Omental fat pad (tissue), 4 donors: ENCODE results near the gene PNMT. TPM values are rescaled to one million over a fixed set of nuclear protein-coding genes. Genes with fewer than 3 reads are reported as not detected.
A peak's percentile ranks its signal among the peaks of the same experiment; 100 is the strongest.

Source experiments
- ATAC-seq: fragments of 150-250 bp; one replicate; pipeline ENCODE4 v1.9.1; 2016; ENCODE audit warnings: mild to moderate bottlenecking, moderate library complexity; ENCODE audit not compliant: low FRiP score
- DNase-seq: peaks from one replicate; pipeline ENCODE4 v3.0.0-alpha.2; 2019; ENCODE audit warnings: low spot score
- total RNA-seq, 4 donors: library from RNA; depleted of rRNA; stranded (reverse); fragments of >200 nt; gene quantifications; one replicate each; pipeline ENCODE4 v1.1.0, GENCODE V29; 2016
- TF ChIP-seq, protein P1 (sequence below), 3 donors: fragments of 450-650 bp; IDR thresholded peaks; one replicate each; pipeline ENCODE4 v1.5.1; 2016 to 2017; ENCODE audit warnings: antibody characterized with exemption in 3 of 3, mild to moderate bottlenecking in 3 of 3, moderate library complexity in 2 of 3

PNMT gene
- total RNA-seq, 4 donors from 2014 or later, result 0.44 to 16.7 (median 1.9) TPM

- no peak for ATAC-seq
Measured at GRCh38 chr17:39671651-39672521, 3.6 kb downstream of the PNMT start.

GRCh38 chr17:39672522-39673334 lies 4.5 kb downstream of the PNMT start:
- ATAC-seq (no peak), DNase-seq (no peak)
- TF ChIP-seq, protein P1, sequence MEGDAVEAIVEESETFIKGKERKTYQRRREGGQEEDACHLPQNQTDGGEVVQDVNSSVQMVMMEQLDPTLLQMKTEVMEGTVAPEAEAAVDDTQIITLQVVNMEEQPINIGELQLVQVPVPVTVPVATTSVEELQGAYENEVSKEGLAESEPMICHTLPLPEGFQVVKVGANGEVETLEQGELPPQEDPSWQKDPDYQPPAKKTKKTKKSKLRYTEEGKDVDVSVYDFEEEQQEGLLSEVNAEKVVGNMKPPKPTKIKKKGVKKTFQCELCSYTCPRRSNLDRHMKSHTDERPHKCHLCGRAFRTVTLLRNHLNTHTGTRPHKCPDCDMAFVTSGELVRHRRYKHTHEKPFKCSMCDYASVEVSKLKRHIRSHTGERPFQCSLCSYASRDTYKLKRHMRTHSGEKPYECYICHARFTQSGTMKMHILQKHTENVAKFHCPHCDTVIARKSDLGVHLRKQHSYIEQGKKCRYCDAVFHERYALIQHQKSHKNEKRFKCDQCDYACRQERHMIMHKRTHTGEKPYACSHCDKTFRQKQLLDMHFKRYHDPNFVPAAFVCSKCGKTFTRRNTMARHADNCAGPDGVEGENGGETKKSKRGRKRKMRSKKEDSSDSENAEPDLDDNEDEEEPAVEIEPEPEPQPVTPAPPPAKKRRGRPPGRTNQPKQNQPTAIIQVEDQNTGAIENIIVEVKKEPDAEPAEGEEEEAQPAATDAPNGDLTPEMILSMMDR (IDR thresholded peaks at IDR 0.05), result no peak

More at GRCh38 chr17:39671651-39672521, 3.6 kb downstream of the PNMT start:
- DNase-seq, result no peak
- TF ChIP-seq, protein P1 (IDR thresholded peaks at IDR 0.05), result no peak

DNA sequence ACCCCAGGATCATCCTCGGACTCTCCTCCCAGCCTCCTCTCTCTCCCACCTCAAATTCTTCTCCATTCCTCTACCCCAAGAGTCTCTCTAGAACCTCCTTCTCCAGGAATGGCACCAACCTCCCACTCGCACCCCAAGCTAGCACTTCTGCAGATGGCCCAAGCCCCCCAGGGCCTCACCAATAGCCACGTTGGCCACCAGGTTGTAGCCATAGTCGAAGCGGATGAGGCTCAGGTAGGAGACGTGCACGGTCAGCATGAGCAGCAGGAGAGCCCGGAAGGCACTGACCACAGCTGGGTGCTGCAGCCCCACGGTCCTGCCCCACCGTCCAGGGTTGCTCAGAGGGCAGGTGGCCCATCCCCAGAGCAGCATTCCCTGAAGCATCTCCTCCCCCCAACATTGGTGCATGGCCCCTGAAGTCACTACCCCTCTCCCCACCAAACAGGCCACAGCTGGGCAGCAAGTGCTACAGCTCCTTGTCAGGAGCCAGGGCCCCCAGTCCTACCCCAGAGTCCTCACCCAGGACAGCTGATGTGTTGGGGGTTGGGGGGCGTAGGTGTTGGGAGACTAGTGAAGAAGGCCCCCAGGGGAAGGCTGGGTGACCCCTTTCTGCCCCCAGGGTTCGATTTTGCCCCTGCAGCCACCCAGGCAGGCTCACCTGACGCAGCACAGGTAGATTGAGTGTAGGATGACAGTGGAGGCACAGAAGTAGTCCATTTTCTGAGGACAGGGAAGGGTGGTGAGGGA lies 5.3 kb downstream of the PNMT start:
- DNase-seq, result no peak
- no peak for ATAC-seq
- TF ChIP-seq, protein P1 (IDR thresholded peaks at IDR 0.05), result no peak

DNA sequence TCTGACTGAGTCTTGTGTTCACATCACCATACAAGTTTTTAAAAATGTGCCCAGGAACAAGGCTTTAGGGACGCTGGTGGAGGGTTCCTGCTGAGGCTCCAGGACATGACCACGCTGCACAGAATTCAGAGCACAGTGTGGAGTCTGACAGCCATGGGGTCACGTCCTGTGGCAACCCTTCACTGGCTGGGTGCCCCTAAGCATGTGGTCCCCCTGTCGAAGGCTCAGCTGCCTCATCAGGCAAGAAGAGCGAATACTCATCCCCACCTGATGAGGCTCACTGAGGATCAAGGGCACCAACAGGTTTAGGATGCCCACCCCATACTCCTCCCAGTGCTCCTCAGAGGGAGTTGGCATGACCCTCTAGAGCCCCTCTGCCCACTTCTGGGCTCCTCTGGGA lies 5.9 kb downstream of the PNMT start:
- TF ChIP-seq, protein P1 (IDR thresholded peaks at IDR 0.05), result no peak
- no peak for DNase-seq
- no peak for ATAC-seq

DNA sequence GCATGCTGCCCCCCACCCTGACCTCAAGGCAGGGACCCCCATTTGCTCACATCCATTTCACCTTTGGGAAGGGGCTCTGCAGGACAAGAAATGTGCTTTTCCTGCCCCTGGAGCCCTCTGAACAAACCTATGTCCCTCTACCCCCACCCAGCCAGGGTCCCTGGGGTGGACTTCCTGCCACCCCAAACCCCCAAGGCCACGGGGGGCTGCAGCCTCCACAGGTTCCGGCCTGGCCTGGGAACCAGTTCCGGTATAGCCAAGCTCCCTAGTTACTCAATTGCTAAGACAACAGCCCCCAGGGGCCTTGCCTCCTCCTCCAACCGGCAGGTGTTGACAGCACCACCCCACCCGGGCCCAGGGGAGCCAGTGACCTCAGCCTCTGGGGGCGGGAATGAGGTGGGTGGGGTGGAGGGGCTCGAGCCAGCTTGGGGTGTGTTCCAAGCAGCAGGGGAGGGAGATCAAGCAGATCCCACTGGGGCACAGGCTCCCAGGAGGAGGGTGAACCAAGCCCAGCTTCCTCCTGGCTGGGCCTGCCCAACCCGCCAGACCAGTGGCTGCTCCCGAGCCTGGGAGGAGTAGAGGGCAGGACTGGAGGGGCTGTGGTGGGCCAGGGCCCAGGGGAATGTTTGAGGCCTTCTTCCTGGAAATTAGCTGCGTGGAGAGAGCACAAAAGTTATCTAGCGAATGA lies 6.6 kb downstream of the PNMT start:
- ATAC-seq (peak; percentile 33), DNase-seq (no peak)
- TF ChIP-seq, protein P1 (IDR thresholded peaks at IDR 0.05), result no peak

GRCh38 chr17:39675390-39676082 lies 7.3 kb downstream of the PNMT start:
- TF ChIP-seq, protein P1 (IDR thresholded peaks at IDR 0.05), result no peak
- ATAC-seq (no peak), DNase-seq (no peak)
